ENCODE results near the gene RGCC. TPM values are rescaled to one million over a fixed set of nuclear protein-coding genes. Genes with fewer than 3 reads are reported as not detected.

Gene RGCC
- total and polyA plus RNA-seq, 9 of the 15 experiments (the other 6 are each of a cell fraction or from before 2014, with no cell fraction given), result 0.51 to 10.4 (median 5.8) TPM

GRCh38 chr13:41497436-41497835 is 40.1 kb downstream of the RGCC start:
- ChIA-PET POLR2A (interaction anchor here (1.5 kb wide), 1 partner anchor 23 kb away, joined by 5 read pairs; no protein-coding TSS in a partner anchor), CTCF (ENCODE audit: low intra/inter-chr PET ratio) (no interaction called here)
- no peaks in the 10 kb centered on the region for H3K36me3 ChIP-seq (ENCODE audit: control insufficient read depth, insufficient read depth, low read length)
- no peak overlapping the region for H3K9ac ChIP-seq (ENCODE audit: insufficient read depth in 1 of 2, low read depth in 2 of 2, low read length in 2 of 2)
- H3K9me3 ChIP-seq (replicated peaks; ENCODE audit: control insufficient read depth, insufficient read depth, low read depth, low read length), result no peaks in the 10 kb centered on the region
- no peaks in the 10 kb centered on the region for H3K4me1 ChIP-seq (replicated peaks in 1 of 2; ENCODE audit: control insufficient read depth in 2 of 2, insufficient read depth in 2 of 2, low read length in 2 of 2)
- TF ChIP-seq BMI1 (IDR thresholded peaks at IDR 0.05; ENCODE audit: low read length) (no peak), ZNF57 (CRISPR knock-in tag; IDR thresholded peaks at IDR 0.05) (no peak), CEBPB (tag; IDR thresholded peaks at IDR 0.05) (no peak)
- H4K20me1 ChIP-seq (replicated peaks; ENCODE audit: control insufficient read depth, insufficient read depth, low read length), result no peaks in the 10 kb centered on the region
- no peak for FAIRE-seq
- no peaks in the 10 kb centered on the region for H3K9me1 ChIP-seq (ENCODE audit: control insufficient read depth, insufficient read depth, low read length)
- no peak overlapping the region for H3K4me3 ChIP-seq
- WGBS (ENCODE audit: insufficient coverage, low coverage, missing lambda C conversion rate), result 0% methylated on average over 2 of the region's 5 CpGs
- H2AFZ ChIP-seq (ENCODE audit: low read depth, low read length), result no peak overlapping the region
- H3K27ac ChIP-seq (ENCODE audit: extremely low read depth, low read depth, low read length), result no peak overlapping the region
- intact Hi-C loops (cut with micrococcal nuclease), result no loop called here
- no peaks in the 10 kb centered on the region for H3K79me2 ChIP-seq (ENCODE audit: control insufficient read depth, insufficient read depth, low read length)
- in situ Hi-C loops (cut with MboI), result no loop called here
- DNase-seq (ENCODE audit: extremely low read depth in 1 of 4, low spot score in 3 of 4), result no peak
- ATAC-seq, result no peak
- peaks cover 0 to 24% of the 10 kb centered on the region in 2 experiments; a peak in 3 of 5 replicates for H3K27me3 ChIP-seq (ENCODE audit: control insufficient read depth in 2 of 2, insufficient read depth in 2 of 2, low read length in 2 of 2)
- no TSS peak for BruUV-seq (replicated peaks)
- H3K4me2 ChIP-seq (ENCODE audit: insufficient read depth, low read length), result no peak overlapping the region

GRCh38 chr13:41499452-41499851 is 42.1 kb downstream of the RGCC start:
- Histone ChIP-seq H3K9me1 (ENCODE audit: control insufficient read depth, insufficient read depth, low read length) (no peaks in the 10 kb centered on the region), H4K20me1 (replicated peaks; ENCODE audit: control insufficient read depth, insufficient read depth, low read length) (no peaks in the 10 kb centered on the region), H3K27ac (ENCODE audit: extremely low read depth, low read depth, low read length) (no peak overlapping the region), H3K36me3 (ENCODE audit: control insufficient read depth, insufficient read depth, low read length) (no peaks in the 10 kb centered on the region), H3K4me2 (ENCODE audit: insufficient read depth, low read length) (no peak overlapping the region), H2AFZ (ENCODE audit: low read depth, low read length) (no peak overlapping the region), H3K4me3 (no peak overlapping the region), H3K79me2 (ENCODE audit: control insufficient read depth, insufficient read depth, low read length) (no peaks in the 10 kb centered on the region), H3K9ac (ENCODE audit: insufficient read depth in 1 of 2, low read depth in 2 of 2, low read length in 2 of 2) (no peak overlapping the region), H3K4me1 (replicated peaks in 1 of 2; ENCODE audit: control insufficient read depth in 2 of 2, insufficient read depth in 2 of 2, low read length in 2 of 2) (no peaks in the 10 kb centered on the region), H3K9me3 (replicated peaks; ENCODE audit: control insufficient read depth, insufficient read depth, low read depth, low read length) (no peaks in the 10 kb centered on the region), H3K27me3 (ENCODE audit: control insufficient read depth in 2 of 2, insufficient read depth in 2 of 2, low read length in 2 of 2) (peaks cover 0 to 24% of the 10 kb centered on the region in 2 experiments; a peak in 3 of 5 replicates)
- ATAC-seq (no peak), FAIRE-seq (no peak), DNase-seq (ENCODE audit: extremely low read depth in 1 of 4, low spot score in 3 of 4) (no peak)
- ChIA-PET POLR2A (interaction anchor here (0.5 to 0.6 kb wide), 2 partner anchors 15 to 60 kb away, joined by 3 read pairs; no protein-coding TSS in a partner anchor), CTCF (ENCODE audit: low intra/inter-chr PET ratio) (no interaction called here)
- intact Hi-C loops (cut with micrococcal nuclease), result no loop called here
- WGBS (ENCODE audit: insufficient coverage, low coverage, missing lambda C conversion rate), result 3% methylated on average over 5 of the region's 5 CpGs
- in situ Hi-C loops (cut with MboI), result no loop called here
- TF ChIP-seq, protein P1, sequence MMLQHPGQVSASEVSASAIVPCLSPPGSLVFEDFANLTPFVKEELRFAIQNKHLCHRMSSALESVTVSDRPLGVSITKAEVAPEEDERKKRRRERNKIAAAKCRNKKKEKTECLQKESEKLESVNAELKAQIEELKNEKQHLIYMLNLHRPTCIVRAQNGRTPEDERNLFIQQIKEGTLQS (IDR thresholded peaks at IDR 0.05), result peak; percentile 25
- TF ChIP-seq, protein P1 (CRISPR knock-in tag; conservative IDR thresholded peaks at IDR 0.05), result no peak
- no peak for TF ChIP-seq NFE2L1 (tag; IDR thresholded peaks at IDR 0.05; ENCODE audit: borderline replicate concordance, low read depth)
- BruUV-seq (replicated peaks), result no TSS peak

Measured in K562 (cell line).